IMR-90 (cell line): ENCODE data around the gene NCK1. TPM values are rescaled to one million over a fixed set of nuclear protein-coding genes. Genes with fewer than 3 reads are reported as not detected.

ENCODE experiments used
- ATAC-seq: fragments of 200-7000 bp; cut with Tn5 transposase; 2 replicates; pipeline ENCODE4 v1.9.1; 2020; ENCODE audit warnings: low read depth, mild to moderate bottlenecking, moderate library complexity
- BruUV-seq: library from RNA; stranded (reverse); fragments of 400-500 nt; replicated peaks from 2 replicates; lab custom pipeline; 2021; lab: Mats Ljungman, UMichigan
- CTCF ChIA-PET: fragments of 300-600 bp; formaldehyde crosslinking; extraction: SDS; loops from one replicate; lab custom pipeline; 2021; ENCODE audit warnings: antibody characterized with exemption; lab: Yijun Ruan, JAX
- POLR2A ChIA-PET: fragments of 300-600 bp; sonication (Branson Sonifier 250); formaldehyde crosslinking; loops from one replicate; lab custom pipeline; 2022; ENCODE audit warnings: antibody characterized with exemption; ENCODE audit not compliant: unreplicated experiment; lab: Charles Lee
- DNase-seq: peaks from one replicate; pipeline ENCODE4 v3.0.0; 2013
- H2AFZ ChIP-seq: replicated peaks from 2 replicates; pipeline ENCODE3; 2013; ENCODE audit warnings: low read length, mild to moderate bottlenecking; ENCODE audit not compliant: poor library complexity
- H2AK5ac ChIP-seq: 2 replicates; pipeline ENCODE4 v1.6.1; 2013; ENCODE audit warnings: low read depth, low read length, inconsistent platforms
- H2AK9ac ChIP-seq: replicated peaks from 2 replicates; pipeline ENCODE3; 2013; ENCODE audit warnings: mild to moderate bottlenecking, low read depth, low read length, moderate library complexity; ENCODE audit not compliant: poor library complexity
- H2BK120ac ChIP-seq: 2 replicates; pipeline ENCODE4 v1.6.1; 2013; ENCODE audit warnings: low read depth, low read length, inconsistent platforms
- H2BK15ac ChIP-seq: 3 replicates; pipeline ENCODE4 v1.6.1; 2013; ENCODE audit warnings: low read depth, low read length, inconsistent platforms
- H2BK20ac ChIP-seq: 2 replicates; pipeline ENCODE4 v1.6.1; 2013; ENCODE audit warnings: low read depth, mild to moderate bottlenecking, inconsistent platforms, low read length, moderate library complexity
- H2BK5ac ChIP-seq: 2 replicates; pipeline ENCODE4 v1.6.1; 2013; ENCODE audit warnings: mild to moderate bottlenecking, low read depth, low read length, inconsistent platforms; ENCODE audit not compliant: poor library complexity, severe bottlenecking
- H3K14ac ChIP-seq: replicated peaks from 2 replicates; pipeline ENCODE4 v1.6.1; 2013; ENCODE audit warnings: low read depth, low read length, inconsistent platforms
- H3K18ac ChIP-seq: 2 replicates; pipeline ENCODE4 v1.6.1; 2013; ENCODE audit warnings: low read depth, low read length, control low read depth
- H3K23ac ChIP-seq: 2 replicates; pipeline ENCODE4 v1.6.1; 2013; ENCODE audit warnings: low read depth, low read length, inconsistent platforms
- H3K27ac ChIP-seq: 2 replicates; pipeline ENCODE4 v1.5.1; 2013; ENCODE audit warnings: mild to moderate bottlenecking, control low read depth, low read length; ENCODE audit not compliant: insufficient read depth
- H3K27me3 ChIP-seq: 2 replicates; pipeline ENCODE4 v1.6.1; 2013; ENCODE audit warnings: low read length; ENCODE audit not compliant: control insufficient read depth, insufficient read depth
- H3K36me3 ChIP-seq: 2 replicates; pipeline ENCODE4 v1.6.1; 2013; ENCODE audit warnings: low read length, mixed read lengths; ENCODE audit not compliant: control insufficient read depth, insufficient read depth
- H3K4ac ChIP-seq: 2 replicates; pipeline ENCODE4 v1.6.1; 2013; ENCODE audit warnings: low read depth, low read length, inconsistent platforms
- H3K4me1 ChIP-seq: 2 replicates; pipeline ENCODE4 v1.6.1; 2013; ENCODE audit warnings: low read length, mixed read lengths; ENCODE audit not compliant: control insufficient read depth, insufficient read depth
- H3K4me2 ChIP-seq: 2 replicates; pipeline ENCODE4 v1.6.1; 2013; ENCODE audit warnings: low read depth, mild to moderate bottlenecking, control low read depth, low read length, moderate library complexity
- H3K4me3 ChIP-seq: 2 replicates; pipeline ENCODE4 v1.5.1; 2013; ENCODE audit warnings: low read depth, mild to moderate bottlenecking, control low read depth, low read length, moderate library complexity; ENCODE audit not compliant: insufficient read depth
- H3K56ac ChIP-seq: 2 replicates; pipeline ENCODE4 v1.6.1; 2013; ENCODE audit warnings: low read length, inconsistent platforms; ENCODE audit not compliant: insufficient read depth; ENCODE audit errors: extremely low read depth
- H3K79me1 ChIP-seq, 2 experiments: 2 replicates each; pipeline ENCODE4 v1.6.1; 2013; ENCODE audit warnings: low read length in 2 of 2, inconsistent platforms in 1 of 2, low read depth in 1 of 2
- H3K9ac ChIP-seq: 2 replicates; pipeline ENCODE4 v1.6.1; 2013; ENCODE audit warnings: low read depth, low read length, control low read depth
- H3K9me1 ChIP-seq: 2 replicates; pipeline ENCODE4 v1.6.1; 2013; ENCODE audit warnings: low read length, inconsistent platforms; ENCODE audit not compliant: insufficient read depth
- H3K9me3 ChIP-seq: 2 replicates; pipeline ENCODE4 v1.6.1; 2013; ENCODE audit warnings: low read length; ENCODE audit not compliant: control insufficient read depth, insufficient read depth
- H4K20me1 ChIP-seq: 2 replicates; pipeline ENCODE4 v1.6.1; 2013; ENCODE audit warnings: low read length, inconsistent platforms; ENCODE audit not compliant: insufficient read depth
- H4K5ac ChIP-seq: 2 replicates; pipeline ENCODE4 v1.6.1; 2013; ENCODE audit warnings: mild to moderate bottlenecking, low read depth, low read length, control low read depth
- H4K8ac ChIP-seq, 2 experiments: 2 replicates each; pipeline ENCODE4 v1.6.1; 2013; ENCODE audit warnings: low read depth in 2 of 2, low read length in 2 of 2, control low read depth in 1 of 2, inconsistent platforms in 1 of 2
- H4K91ac ChIP-seq: 2 replicates; pipeline ENCODE4 v1.6.1; 2013; ENCODE audit warnings: low read depth, low read length, inconsistent platforms; ENCODE audit not compliant: insufficient read depth
- CTCF ChIP-seq: conservative IDR thresholded peaks from 2 replicates; pipeline ENCODE4 v1.5.1; 2012; ENCODE audit warnings: mild to moderate bottlenecking, low read depth, low read length, improper control_type of control experiment
- MAZ ChIP-seq: IDR thresholded peaks from 2 replicates; pipeline ENCODE4 v1.6.1; 2012; ENCODE audit warnings: low read depth, mild to moderate bottlenecking, low read length, improper control_type of control experiment, moderate library complexity, borderline replicate concordance
- RCOR1 ChIP-seq: IDR thresholded peaks from 2 replicates; pipeline ENCODE4 v1.6.1; 2012; ENCODE audit warnings: mild to moderate bottlenecking, low read length, improper control_type of control experiment; ENCODE audit not compliant: insufficient replicate concordance
- WGBS, 2 experiments: methylation state at CpG; one replicate each; pipeline versions ENCODE4 v1.1.5 to v1.1.7; 2013; ENCODE audit warnings: missing lambda C conversion rate in 2 of 2; ENCODE audit not compliant: insufficient read length in 1 of 2; ENCODE audit errors: extremely low coverage in 2 of 2; 5-methylcytosine and 5-hydroxymethylcytosine counted together
- dilution Hi-C: fragments of 300-500 bp; cut with HindIII; formaldehyde crosslinking; loops from one replicate; pipeline ENCODE4 v1.14.3; 2018; ENCODE audit warnings: low sequenced_read_pairs; ENCODE audit not compliant: unreplicated experiment
- in situ Hi-C: fragments of 300-500 bp; cut with MboI; formaldehyde crosslinking; loops from 3 replicates; pipeline ENCODE4 v1.14.3; 2019; ENCODE audit warnings: low sequenced_read_pairs, inconsistent platforms, mixed read lengths
- intact Hi-C: fragments of 100-400 bp; cut with micrococcal nuclease; formaldehyde crosslinking; loops from 2 replicates; pipeline ENCODE4 v1.10.0; 2022
- polyA plus RNA-seq, 3 experiments: library from polyadenylated mRNA; depleted of rRNA; stranded (reverse); fragments of >200 nt; gene quantifications; 2 replicates each; pipeline ENCODE4 v1.2.3, GENCODE V29; 2012; ENCODE audit warnings: low replicate concordance in 1 of 3
- total RNA-seq: library from RNA; depleted of rRNA; stranded (reverse); fragments of >200 nt; gene quantifications from 2 replicates; pipeline ENCODE4 v1.2.3, GENCODE V29; 2012

Gene NCK1
- total and polyA plus RNA-seq, 2 of the 4 experiments (the other 2 are of a cell fraction), result 23.7 to 24.3 TPM

- DNase-seq, result no peak
- no peak for TF ChIP-seq CTCF
- no peak for TF ChIP-seq RCOR1
- TF ChIP-seq MAZ, result no peak
- POLR2A ChIA-PET, result no interaction called here
These were observed 80.8 kb downstream of the NCK1 start for GRCh38 chr3:136942803-136943202.

More at GRCh38 chr3:136942803-136943202, 80.8 kb downstream of the NCK1 start:
- Histone ChIP-seq H3K9me3 (no peaks in the 10 kb centered on the region), H3K27me3 (no peaks in the 10 kb centered on the region), H3K9me1 (peaks cover 6% of the 10 kb centered on the region; the same call in 1 of the 2 replicates), H2BK20ac (no peak overlapping the region), H3K4me2 (no peak overlapping the region), H3K4me3 (no peak overlapping the region), H3K9ac (no peak overlapping the region), H3K36me3 (peaks cover 3% of the 10 kb centered on the region), H3K27ac (no peak overlapping the region), H4K8ac (no peak overlapping the region), H2BK120ac (no peak overlapping the region), H3K79me1 (peaks cover 35 to 60% of the 10 kb centered on the region in 2 experiments), H3K4me1 (peaks cover 2% of the 10 kb centered on the region), H3K14ac (0 out of 2 replicates have a peak overlapping the region, but pooled peaks have one; percentile 30), H3K4ac (no peak overlapping the region), H2AK5ac (no peak overlapping the region), H2AK9ac (no peak overlapping the region), H4K20me1 (peaks cover 8% of the 10 kb centered on the region), H3K56ac (no peak overlapping the region), H3K18ac (no peak overlapping the region), H2AFZ (no peak overlapping the region), H4K91ac (no peak overlapping the region), H3K23ac (peak overlapping the region; percentile 65; the same call in 1 of the 2 replicates), H2BK5ac (no peak overlapping the region), H4K5ac (no peak overlapping the region), H2BK15ac (no peak overlapping the region)
- in situ Hi-C loops, result no loop called here
- dilution Hi-C loops, result no loop called here
- CTCF ChIA-PET, result interaction anchor here (0.7 to 1.0 kb wide), 2 partner anchors 102 to 1212 kb away, joined by 3 to 4 read pairs; no protein-coding TSS in a partner anchor
- no peak for ATAC-seq
- WGBS, 2 experiments, result no CpG with 5 or more reads among the region's 1 CpG
- intact Hi-C loops, result no loop called here
- no TSS peak for BruUV-seq
